ENCODE results near the gene JMJD1C.

DNA sequence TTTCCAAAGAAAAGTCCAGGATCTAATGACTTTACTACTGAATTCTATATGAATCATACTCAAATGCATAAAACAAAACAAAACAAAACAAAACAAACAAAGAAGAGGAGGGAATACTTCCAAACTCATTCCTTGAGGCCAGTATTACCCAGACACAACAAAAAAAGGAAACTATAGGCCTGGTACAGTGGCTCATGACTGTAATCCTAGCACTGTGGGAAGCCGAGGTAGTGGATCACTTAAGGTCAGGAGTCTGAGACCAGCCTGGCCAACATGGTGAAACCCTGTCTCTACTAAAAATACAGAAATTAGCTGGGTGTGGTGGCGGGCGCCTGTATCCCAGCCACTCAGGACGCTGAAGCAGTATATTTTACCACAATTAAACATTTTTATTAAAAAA lies 218.0 kb downstream of the JMJD1C start:
- TF ChIP-seq, protein P1, sequence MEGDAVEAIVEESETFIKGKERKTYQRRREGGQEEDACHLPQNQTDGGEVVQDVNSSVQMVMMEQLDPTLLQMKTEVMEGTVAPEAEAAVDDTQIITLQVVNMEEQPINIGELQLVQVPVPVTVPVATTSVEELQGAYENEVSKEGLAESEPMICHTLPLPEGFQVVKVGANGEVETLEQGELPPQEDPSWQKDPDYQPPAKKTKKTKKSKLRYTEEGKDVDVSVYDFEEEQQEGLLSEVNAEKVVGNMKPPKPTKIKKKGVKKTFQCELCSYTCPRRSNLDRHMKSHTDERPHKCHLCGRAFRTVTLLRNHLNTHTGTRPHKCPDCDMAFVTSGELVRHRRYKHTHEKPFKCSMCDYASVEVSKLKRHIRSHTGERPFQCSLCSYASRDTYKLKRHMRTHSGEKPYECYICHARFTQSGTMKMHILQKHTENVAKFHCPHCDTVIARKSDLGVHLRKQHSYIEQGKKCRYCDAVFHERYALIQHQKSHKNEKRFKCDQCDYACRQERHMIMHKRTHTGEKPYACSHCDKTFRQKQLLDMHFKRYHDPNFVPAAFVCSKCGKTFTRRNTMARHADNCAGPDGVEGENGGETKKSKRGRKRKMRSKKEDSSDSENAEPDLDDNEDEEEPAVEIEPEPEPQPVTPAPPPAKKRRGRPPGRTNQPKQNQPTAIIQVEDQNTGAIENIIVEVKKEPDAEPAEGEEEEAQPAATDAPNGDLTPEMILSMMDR (conservative IDR thresholded peaks at IDR 0.05; ENCODE audit: low read length): no peak
- TF ChIP-seq EZH2phosphoT487 (IDR thresholded peaks at IDR 0.05; ENCODE audit: borderline replicate concordance): no peak

Measured in Loucy (cell line).